GM10847 (cell line): Measurements from ENCODE around the gene DHX15.

Source experiments
- POLR2A ChIP-seq: IDR thresholded peaks from 2 replicates; pipeline ENCODE4 v1.6.1; 2011; ENCODE audit not compliant: insufficient read length; ENCODE audit errors: extremely low read depth

DHX15 gene

GRCh38 chr4:24584211-24584850 lies at the start of gene DHX15:
Gene DHX15, minus strand, starts transcription at chr4:24584554. Its CDS starts 161 bp downstream, at chr4:24584393.
- TF ChIP-seq POLR2A = peak; percentile 83

- TF ChIP-seq POLR2A = no peak
Measured at GRCh38 chr4:24632011-24632410, 47.7 kb upstream of the DHX15 start.

GRCh38 chr4:24630937-24631336 lies 46.6 kb upstream of the DHX15 start:
- TF ChIP-seq POLR2A = no peak

- TF ChIP-seq POLR2A = no peak
Measured at GRCh38 chr4:24625091-24625490, 40.7 kb upstream of the DHX15 start.

- TF ChIP-seq POLR2A = no peak
Measured at GRCh38 chr4:24624381-24624780, 40.0 kb upstream of the DHX15 start.

GRCh38 chr4:24622146-24622834 lies 37.9 kb upstream of the DHX15 start:
- TF ChIP-seq POLR2A = no peak

- TF ChIP-seq POLR2A = no peak
Measured at GRCh38 chr4:24615977-24616376, 31.6 kb upstream of the DHX15 start.

- no peak for TF ChIP-seq POLR2A
Measured at GRCh38 chr4:24614881-24615280, 30.5 kb upstream of the DHX15 start.

- no peak for TF ChIP-seq POLR2A
Measured at GRCh38 chr4:24613502-24613901, 29.1 kb upstream of the DHX15 start.

- TF ChIP-seq POLR2A = no peak
Measured at GRCh38 chr4:24611575-24611974, 27.2 kb upstream of the DHX15 start.

GRCh38 chr4:24607334-24607733 lies 23.0 kb upstream of the DHX15 start:
- TF ChIP-seq POLR2A = no peak

GRCh38 chr4:24605216-24605615 lies 20.9 kb upstream of the DHX15 start:
- no peak for TF ChIP-seq POLR2A

- TF ChIP-seq POLR2A = no peak
Measured at GRCh38 chr4:24604558-24605214, 20.3 kb upstream of the DHX15 start.

- no peak for TF ChIP-seq POLR2A
Measured at GRCh38 chr4:24603343-24603742, 19.0 kb upstream of the DHX15 start.

- TF ChIP-seq POLR2A = no peak
Measured at GRCh38 chr4:24601121-24601520, 16.8 kb upstream of the DHX15 start.

- no peak for TF ChIP-seq POLR2A
Measured at GRCh38 chr4:24599275-24599674, 14.9 kb upstream of the DHX15 start.
